MM.1S (cell line): ENCODE measurements around the gene PPP6R1.
A peak's percentile ranks its signal among the peaks of the same experiment; 100 is the strongest.

Experiments used
- DNase-seq: peaks from one replicate; pipeline ENCODE4 v3.0.0-alpha.2; 2015
- H2AFZ ChIP-seq: fragments of 300-600 bp; sonication (generic); 2 replicates; pipeline ENCODE4 v1.6.0; 2016; ENCODE audit warnings: antibody characterized with exemption, low read length
- H3F3A ChIP-seq: fragments of 300-600 bp; sonication (generic); 2 replicates; pipeline ENCODE4 v1.6.1; 2016; ENCODE audit warnings: mild to moderate bottlenecking, antibody characterized with exemption, low read length, moderate library complexity, mixed read lengths; ENCODE audit not compliant: insufficient read depth
- H3K27ac ChIP-seq: fragments of 300-600 bp; sonication (generic); 2 replicates; pipeline ENCODE4 v1.5.1; 2016; ENCODE audit warnings: mild to moderate bottlenecking, low read length
- H3K27me3 ChIP-seq: fragments of 300-600 bp; sonication (generic); replicated peaks from 2 replicates; pipeline ENCODE4 v1.6.0; 2016; ENCODE audit warnings: low read length; ENCODE audit not compliant: insufficient read depth
- H3K36me3 ChIP-seq: fragments of 300-600 bp; sonication (generic); replicated peaks from 2 replicates; pipeline ENCODE4 v1.6.1; 2016; ENCODE audit warnings: mild to moderate bottlenecking, low read length, mixed read lengths; ENCODE audit not compliant: insufficient read depth
- H3K4me1 ChIP-seq: fragments of 300-600 bp; sonication (generic); 2 replicates; pipeline ENCODE4 v1.6.1; 2016; ENCODE audit warnings: low read length, mixed read lengths
- H3K4me2 ChIP-seq: fragments of 300-600 bp; sonication (generic); 2 replicates; pipeline ENCODE4 v1.6.0; 2016; ENCODE audit warnings: low read depth, low read length
- H3K4me3 ChIP-seq: fragments of 300-600 bp; sonication (generic); 2 replicates; pipeline ENCODE4 v1.5.1; 2016; ENCODE audit warnings: low read length, mixed read lengths
- H3K79me2 ChIP-seq: fragments of 300-600 bp; sonication (generic); 2 replicates; pipeline ENCODE4 v1.6.1; 2016; ENCODE audit warnings: mixed run types, low read length, mixed read lengths
- H3K9ac ChIP-seq: fragments of 300-600 bp; sonication (generic); 2 replicates; pipeline ENCODE4 v1.6.1; 2016; ENCODE audit warnings: low read length, mixed read lengths
- H3K9me2 ChIP-seq: fragments of 300-600 bp; sonication (generic); replicated peaks from 2 replicates; pipeline ENCODE4 v1.6.1; 2016; ENCODE audit warnings: mild to moderate bottlenecking, low read length, mixed read lengths; ENCODE audit not compliant: insufficient read depth
- H3K9me3 ChIP-seq: fragments of 300-600 bp; sonication (generic); replicated peaks from 2 replicates; pipeline ENCODE4 v1.6.1; 2016; ENCODE audit warnings: mild to moderate bottlenecking, low read length, mixed read lengths; ENCODE audit not compliant: insufficient read depth
- H4K20me1 ChIP-seq: fragments of 300-600 bp; sonication (generic); 2 replicates; pipeline ENCODE4 v1.6.1; 2016; ENCODE audit warnings: mild to moderate bottlenecking, low read length, moderate library complexity, mixed read lengths; ENCODE audit not compliant: insufficient read depth
- EZH2 ChIP-seq: fragments of 300-600 bp; sonication (generic); optimal IDR thresholded peaks from 2 replicates; pipeline ENCODE3; 2017; ENCODE audit warnings: low read depth, mild to moderate bottlenecking, antibody characterized with exemption, low read length, mixed read lengths
- EZH2phosphoT487 ChIP-seq: fragments of 300-600 bp; sonication (generic); IDR thresholded peaks from 2 replicates; pipeline ENCODE4 v1.6.1; 2018; ENCODE audit warnings: antibody characterized with exemption, low read length
- TF ChIP-seq, protein P1 (sequence below): fragments of 300-600 bp; sonication (generic); IDR thresholded peaks from 2 replicates; pipeline ENCODE4 v1.5.1; 2016; ENCODE audit warnings: antibody characterized with exemption, low read length, mixed read lengths

The PPP6R1 gene

DNA sequence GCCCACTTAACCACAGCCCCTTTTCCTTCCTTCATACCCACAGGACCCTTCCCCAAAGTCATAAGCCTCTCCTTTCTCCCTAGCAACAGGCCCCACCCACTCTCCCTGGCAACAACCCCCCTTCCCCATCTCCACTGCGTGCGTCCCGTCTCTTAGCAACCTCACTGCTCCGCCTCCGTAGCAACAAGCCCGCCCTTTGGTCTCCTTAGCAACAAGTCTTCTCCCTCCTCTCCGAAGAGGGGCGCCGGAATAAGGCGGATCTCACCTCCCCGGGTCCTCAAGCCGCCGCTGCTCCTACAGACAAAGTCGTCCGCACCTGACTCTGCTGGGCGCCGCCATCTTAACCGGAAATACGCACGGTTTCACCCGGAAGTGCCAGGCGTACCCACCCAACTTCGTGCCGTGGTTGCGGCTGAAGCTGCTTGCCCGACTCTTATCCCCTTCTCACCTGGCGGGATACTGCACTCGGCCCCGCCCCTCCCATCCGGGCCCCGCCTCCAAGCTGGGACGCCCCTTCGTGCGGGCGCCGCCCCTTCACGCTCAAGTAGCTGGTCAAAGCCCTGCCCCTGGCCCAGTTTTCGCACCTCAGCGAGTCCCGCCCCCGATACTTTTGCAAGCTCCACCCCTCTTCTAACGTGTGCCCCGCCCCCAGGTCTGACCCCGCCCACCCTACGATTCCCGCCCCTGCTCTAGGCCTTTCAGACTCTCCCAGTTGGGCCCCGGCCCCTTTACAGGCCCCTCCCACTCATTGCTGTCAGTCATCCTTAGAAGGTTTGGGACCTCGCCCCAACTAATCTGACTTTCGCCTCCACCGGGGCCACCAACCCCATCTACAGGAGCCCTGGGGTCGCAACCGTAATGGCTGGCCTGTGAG, 21.2 kb upstream of the PPP6R1 start, which contains the start of gene HSPBP1:
Gene HSPBP1, minus strand, starts transcription at position 341 of the 874 bp plus-strand sequence. CDS start 502 bp downstream, outside the sequence.
- peak; percentile 98 for DNase-seq
- no peak for TF ChIP-seq EZH2
- TF ChIP-seq, protein P1, sequence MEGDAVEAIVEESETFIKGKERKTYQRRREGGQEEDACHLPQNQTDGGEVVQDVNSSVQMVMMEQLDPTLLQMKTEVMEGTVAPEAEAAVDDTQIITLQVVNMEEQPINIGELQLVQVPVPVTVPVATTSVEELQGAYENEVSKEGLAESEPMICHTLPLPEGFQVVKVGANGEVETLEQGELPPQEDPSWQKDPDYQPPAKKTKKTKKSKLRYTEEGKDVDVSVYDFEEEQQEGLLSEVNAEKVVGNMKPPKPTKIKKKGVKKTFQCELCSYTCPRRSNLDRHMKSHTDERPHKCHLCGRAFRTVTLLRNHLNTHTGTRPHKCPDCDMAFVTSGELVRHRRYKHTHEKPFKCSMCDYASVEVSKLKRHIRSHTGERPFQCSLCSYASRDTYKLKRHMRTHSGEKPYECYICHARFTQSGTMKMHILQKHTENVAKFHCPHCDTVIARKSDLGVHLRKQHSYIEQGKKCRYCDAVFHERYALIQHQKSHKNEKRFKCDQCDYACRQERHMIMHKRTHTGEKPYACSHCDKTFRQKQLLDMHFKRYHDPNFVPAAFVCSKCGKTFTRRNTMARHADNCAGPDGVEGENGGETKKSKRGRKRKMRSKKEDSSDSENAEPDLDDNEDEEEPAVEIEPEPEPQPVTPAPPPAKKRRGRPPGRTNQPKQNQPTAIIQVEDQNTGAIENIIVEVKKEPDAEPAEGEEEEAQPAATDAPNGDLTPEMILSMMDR: no peak
- TF ChIP-seq EZH2phosphoT487: no peak
- Histone ChIP-seq H3K9me3 (no peaks in the 10 kb centered on the region), H3K4me3 (peak within 1 kb of the TSS; percentile 100), H3K4me1 (peaks cover 50% of the 10 kb centered on the region), H3K27ac (peak within 1 kb of the TSS; percentile 89), H3K9ac (peak within 1 kb of the TSS; percentile 87), H3K36me3 (no peaks in the 10 kb centered on the region), H3F3A (peaks cover 34% of the 10 kb centered on the region), H3K27me3 (no peaks in the 10 kb centered on the region), H3K4me2 (peak within 1 kb of the TSS; percentile 97), H3K79me2 (peaks cover 28% of the 10 kb centered on the region), H3K9me2 (no peaks in the 10 kb centered on the region), H4K20me1 (no peaks in the 10 kb centered on the region), H2AFZ (peak within 1 kb of the TSS; percentile 88)

DNA sequence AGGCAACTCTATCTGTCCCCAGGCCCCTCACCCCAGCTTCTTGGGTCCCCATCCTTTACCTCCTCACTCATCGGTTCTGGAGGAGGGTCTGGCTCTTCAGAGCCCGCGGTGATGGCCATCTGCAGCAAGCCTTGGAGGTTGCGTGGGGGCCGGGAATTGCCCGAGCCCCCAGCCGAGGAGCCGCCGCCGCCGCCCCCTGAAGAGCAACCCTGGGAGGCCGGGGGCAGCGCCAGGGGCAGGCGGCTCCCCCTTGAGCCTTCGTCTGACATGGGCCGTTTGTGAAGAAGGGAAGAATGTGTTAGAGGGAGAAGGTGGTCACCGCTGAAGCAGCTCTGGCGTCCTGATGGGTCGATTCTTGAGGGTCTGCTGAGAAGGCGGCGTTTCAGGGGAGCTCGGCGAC, 20.5 kb upstream of the PPP6R1 start:
- 0 out of 2 replicates have a peak overlapping the region, but pooled peaks have one; percentile 60 for H2AFZ ChIP-seq
- no peaks in the 10 kb centered on the region for H4K20me1 ChIP-seq
- no peaks in the 10 kb centered on the region for H3K27me3 ChIP-seq
- H3K79me2 ChIP-seq: peaks cover 35% of the 10 kb centered on the region
- peak overlapping the region; percentile 89 for H3K27ac ChIP-seq
- no peak for DNase-seq
- peak overlapping the region; percentile 97 for H3K4me2 ChIP-seq
- H3K9me3 ChIP-seq: no peaks in the 10 kb centered on the region
- TF ChIP-seq, protein P1: no peak
- TF ChIP-seq EZH2: no peak
- TF ChIP-seq EZH2phosphoT487: no peak
- peaks cover 34% of the 10 kb centered on the region for H3F3A ChIP-seq
- H3K9ac ChIP-seq: peak overlapping the region; percentile 87
- peak overlapping the region; percentile 100 for H3K4me3 ChIP-seq
- H3K36me3 ChIP-seq: no peaks in the 10 kb centered on the region
- H3K4me1 ChIP-seq: peaks cover 51% of the 10 kb centered on the region
- H3K9me2 ChIP-seq: no peaks in the 10 kb centered on the region

DNA sequence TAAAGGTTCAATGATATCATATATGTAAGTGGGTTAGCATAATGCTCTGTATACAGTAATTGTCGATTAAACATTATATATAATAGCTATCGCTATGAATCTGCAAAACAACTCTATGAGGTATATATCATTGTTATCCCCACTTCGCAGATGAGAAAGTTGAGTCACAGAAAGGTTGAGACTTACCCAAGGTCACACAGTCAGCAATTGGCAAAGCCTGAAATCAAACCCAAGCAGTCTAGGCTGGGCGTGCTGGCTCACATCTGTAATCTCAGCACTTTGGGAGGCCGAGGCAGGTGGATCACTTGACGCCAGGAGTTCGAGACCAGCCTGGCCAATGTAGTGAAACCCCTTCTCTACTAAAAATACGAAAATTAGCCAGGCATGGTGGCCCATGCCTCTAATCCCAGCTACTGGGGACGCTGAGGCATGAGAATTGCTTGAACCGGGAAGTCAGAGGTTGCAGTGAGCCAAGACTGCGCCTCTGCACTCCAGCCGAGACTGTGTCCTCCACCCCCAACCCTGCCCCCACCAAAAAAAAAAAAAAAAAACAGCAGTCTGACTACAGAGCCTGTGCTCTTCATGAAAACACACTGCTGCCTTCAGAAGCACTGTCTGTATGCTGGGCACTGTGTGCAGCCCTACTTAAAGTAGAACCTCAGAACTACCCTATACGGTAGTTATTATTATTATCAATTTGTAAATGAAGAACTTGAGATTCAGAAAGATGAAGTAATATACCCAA, 19.7 kb upstream of the PPP6R1 start:
- no peaks in the 10 kb centered on the region for H3K9me3 ChIP-seq

More for the DNA sequence above, 19.7 kb upstream of the PPP6R1 start:
- H3K9ac ChIP-seq: no peak overlapping the region; the same call in 1 of the 2 replicates
- peaks cover 34% of the 10 kb centered on the region for H3F3A ChIP-seq
- no peak overlapping the region for H2AFZ ChIP-seq
- H4K20me1 ChIP-seq: no peaks in the 10 kb centered on the region
- H3K79me2 ChIP-seq: peaks cover 35% of the 10 kb centered on the region
- no peaks in the 10 kb centered on the region for H3K9me2 ChIP-seq
- TF ChIP-seq, protein P1: no peak
- TF ChIP-seq EZH2 (no peak), EZH2phosphoT487 (no peak)
- no peaks in the 10 kb centered on the region for H3K36me3 ChIP-seq
- no peak for DNase-seq
- peaks cover 51% of the 10 kb centered on the region for H3K4me1 ChIP-seq
- peak overlapping the region; percentile 97; the same call in 1 of the 2 replicates for H3K4me2 ChIP-seq
- no peak overlapping the region for H3K27ac ChIP-seq
- H3K4me3 ChIP-seq: peak overlapping the region; percentile 100; the same call in 1 of the 2 replicates
- H3K27me3 ChIP-seq: no peaks in the 10 kb centered on the region
